Activated CD4-positive, alpha-beta memory T cell treated with anti-CD3 and anti-CD28 coated beads for 36 hours (primary cell): Measurements from ENCODE around the gene NEK11. TPM values are rescaled to one million over a fixed set of nuclear protein-coding genes. Genes with fewer than 3 reads are reported as not detected.

ENCODE experiments used
- CTCF ChIA-PET: fragments of 350-600 bp; sonication (Branson Sonifier 250); formaldehyde crosslinking; loops from one replicate; lab custom pipeline; 2021; ENCODE audit warnings: antibody characterized with exemption, inconsistent platforms; lab: Charles Lee
- POLR2A ChIA-PET: fragments of 350-600 bp; sonication (Branson Sonifier 250); formaldehyde crosslinking; loops from one replicate; lab custom pipeline; 2021; ENCODE audit warnings: antibody characterized with exemption; lab: Charles Lee
- DNase-seq: peaks from one replicate; pipeline ENCODE4 v3.0.0-alpha.2; 2020
- H3K27ac Mint-ChIP-seq: one replicate; pipeline ENCODE4 v1.8.0; 2021; ENCODE audit warnings: mixed read lengths
- H3K27me3 Mint-ChIP-seq: one replicate; pipeline ENCODE4 v1.8.0; 2021; ENCODE audit warnings: mixed read lengths
- H3K36me3 Mint-ChIP-seq: one replicate; pipeline ENCODE4 v1.8.0; 2021; ENCODE audit warnings: mixed read lengths
- H3K4me1 Mint-ChIP-seq: one replicate; pipeline ENCODE4 v1.8.0; 2021; ENCODE audit warnings: low read depth, mixed read lengths
- H3K4me3 Mint-ChIP-seq: one replicate; pipeline ENCODE4 v1.8.0; 2021; ENCODE audit warnings: mild to moderate bottlenecking, mixed read lengths
- H3K9me3 Mint-ChIP-seq: one replicate; pipeline ENCODE4 v1.8.0; 2021; ENCODE audit warnings: mixed read lengths
- intact Hi-C: fragments of 100-400 bp; cut with micrococcal nuclease; formaldehyde crosslinking; loops from one replicate; pipeline ENCODE4 v1.15.1; 2023
- total RNA-seq, 2 experiments: library from RNA; stranded (reverse); gene quantifications; one replicate each; pipeline ENCODE4 v1.2.3, GENCODE V29; 2021

The NEK11 gene
- total RNA-seq, 2 experiments from 2014 or later: 1.2 to 1.3 TPM

DNA sequence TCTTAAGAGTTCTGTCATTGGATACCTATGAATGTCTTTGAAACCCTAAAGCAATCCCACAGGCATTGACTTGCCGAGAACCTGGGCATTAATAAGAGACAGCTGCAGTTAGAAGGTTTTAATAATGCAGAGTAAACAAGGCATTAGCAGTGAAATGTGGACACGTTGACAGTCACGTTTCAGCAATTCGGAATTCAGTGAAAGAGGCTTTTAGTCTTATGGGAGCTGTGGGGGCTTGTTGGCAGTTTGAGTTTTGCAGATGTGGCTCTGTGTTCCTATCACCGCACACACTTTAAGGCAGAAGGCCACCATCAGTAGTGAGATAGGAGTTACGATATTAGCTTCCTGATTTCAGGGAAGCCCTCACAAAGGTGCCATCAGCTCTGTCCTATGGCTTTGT, 209.7 kb downstream of the NEK11 start:
- CTCF ChIA-PET: no interaction called here

DNA sequence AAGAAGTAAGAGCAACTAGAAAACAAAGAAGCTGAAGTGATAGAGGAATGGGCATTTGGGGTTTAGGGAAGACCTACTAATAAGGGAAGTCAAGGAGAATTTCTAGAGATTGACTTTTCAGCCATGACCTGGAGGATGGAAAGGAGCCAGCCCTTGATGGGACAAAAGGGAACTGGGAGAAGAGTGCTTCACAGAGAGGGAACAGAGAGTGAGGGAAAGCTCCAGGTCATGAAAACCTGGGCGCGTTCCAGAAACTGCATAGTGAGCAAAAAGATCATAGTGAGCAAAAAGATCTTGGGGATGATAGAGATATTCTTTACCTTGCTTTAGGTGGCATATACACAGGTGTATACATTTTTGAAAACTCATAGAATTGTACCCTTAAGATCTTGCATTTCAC, 211.8 kb downstream of the NEK11 start:
- no peaks in the 10 kb centered on the region for H3K9me3 Mint-ChIP-seq
- POLR2A ChIA-PET: no interaction called here
- DNase-seq: no peak

More for the DNA sequence above, 209.7 kb downstream of the NEK11 start:
- H3K36me3 Mint-ChIP-seq: no peaks in the 10 kb centered on the region
- POLR2A ChIA-PET: no interaction called here
- H3K27ac Mint-ChIP-seq: no peak overlapping the region
- intact Hi-C loops: no loop called here
- H3K4me1 Mint-ChIP-seq: no peaks in the 10 kb centered on the region
- no peaks in the 10 kb centered on the region for H3K9me3 Mint-ChIP-seq
- no peak for DNase-seq
- no peaks in the 10 kb centered on the region for H3K27me3 Mint-ChIP-seq
- H3K4me3 Mint-ChIP-seq: no peak overlapping the region

DNA sequence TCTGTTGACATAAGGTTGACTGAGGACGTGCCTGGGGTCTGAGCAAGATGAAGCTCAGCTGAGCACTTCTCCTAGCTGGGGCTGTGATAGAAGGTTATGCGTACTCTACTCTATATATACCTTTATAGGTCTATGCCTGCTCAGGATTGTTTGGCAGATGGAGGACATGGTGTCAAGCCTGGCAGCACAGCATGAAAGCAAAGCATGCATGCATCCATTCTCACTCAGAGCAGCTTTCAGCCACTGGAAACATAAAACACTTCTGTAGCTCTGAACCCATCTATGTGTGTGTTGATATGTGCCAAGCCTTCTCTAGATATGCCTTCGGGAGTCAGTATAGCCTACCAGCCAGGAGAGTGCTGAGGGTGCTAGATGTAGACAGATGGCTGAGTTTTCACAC, 212.6 kb downstream of the NEK11 start:
- Mint-ChIP-seq H3K4me3 (no peak overlapping the region), H3K36me3 (no peaks in the 10 kb centered on the region), H3K27ac (no peak overlapping the region), H3K27me3 (no peaks in the 10 kb centered on the region), H3K9me3 (no peaks in the 10 kb centered on the region), H3K4me1 (no peaks in the 10 kb centered on the region)
- no peak for DNase-seq
- intact Hi-C loops: no loop called here
- POLR2A ChIA-PET: no interaction called here
- CTCF ChIA-PET: no interaction called here

More for the DNA sequence above, 211.8 kb downstream of the NEK11 start:
- H3K27ac Mint-ChIP-seq: no peak overlapping the region
- no peak overlapping the region for H3K4me3 Mint-ChIP-seq
- H3K27me3 Mint-ChIP-seq: no peaks in the 10 kb centered on the region
- intact Hi-C loops: no loop called here
- H3K4me1 Mint-ChIP-seq: no peaks in the 10 kb centered on the region
- H3K36me3 Mint-ChIP-seq: no peaks in the 10 kb centered on the region
- CTCF ChIA-PET: no interaction called here

DNA sequence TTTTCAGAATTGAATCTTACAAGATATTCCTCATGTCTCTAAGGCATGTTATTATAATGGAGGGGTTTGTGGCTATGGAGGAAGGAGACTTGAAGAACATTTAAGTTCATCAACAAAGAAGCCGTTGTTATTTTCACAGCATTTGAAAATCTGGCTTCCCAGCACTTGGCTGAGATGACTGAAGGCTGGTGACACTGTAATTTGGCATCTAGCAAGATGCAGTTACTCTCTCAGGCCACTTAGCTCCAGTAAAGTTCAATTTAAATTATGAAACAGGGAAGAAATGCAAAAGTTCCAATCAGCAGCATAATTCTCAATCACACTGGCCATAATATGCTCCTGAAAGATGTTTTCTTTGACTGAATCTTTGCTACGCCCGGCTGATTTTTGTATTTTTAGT, 215.5 kb downstream of the NEK11 start:
- no peaks in the 10 kb centered on the region for H3K9me3 Mint-ChIP-seq
- ChIA-PET CTCF (no interaction called here), POLR2A (no interaction called here)
- no peak overlapping the region for H3K27ac Mint-ChIP-seq
- intact Hi-C loops: no loop called here
- H3K4me1 Mint-ChIP-seq: no peaks in the 10 kb centered on the region
- no peak for DNase-seq
- H3K36me3 Mint-ChIP-seq: no peaks in the 10 kb centered on the region
- H3K27me3 Mint-ChIP-seq: no peaks in the 10 kb centered on the region
- H3K4me3 Mint-ChIP-seq: no peak overlapping the region

DNA sequence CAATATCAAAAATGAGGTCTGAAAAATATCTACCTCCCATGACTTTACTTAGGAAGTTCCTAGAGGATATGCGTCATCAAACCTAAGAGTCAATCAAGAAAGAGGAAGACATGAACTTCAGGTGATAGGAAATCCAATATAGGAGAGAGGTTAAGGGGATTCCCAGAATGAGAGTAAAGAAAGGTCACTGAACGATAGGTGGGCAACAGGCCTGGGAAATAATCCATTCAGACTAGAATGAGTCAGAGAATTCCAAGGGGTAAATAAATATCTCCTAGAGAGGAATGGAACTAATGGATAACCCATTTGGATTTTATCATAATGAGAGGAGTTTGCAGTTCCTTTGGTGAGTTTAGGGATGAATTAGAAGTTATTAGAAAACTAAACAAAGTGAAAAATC, 223.8 kb downstream of the NEK11 start:
- ChIA-PET CTCF (no interaction called here), POLR2A (no interaction called here)
- Mint-ChIP-seq H3K36me3 (peaks cover 3% of the 10 kb centered on the region), H3K4me1 (no peaks in the 10 kb centered on the region), H3K9me3 (peaks cover 9% of the 10 kb centered on the region), H3K27me3 (no peaks in the 10 kb centered on the region), H3K4me3 (no peak overlapping the region), H3K27ac (no peak overlapping the region)
- intact Hi-C loops: no loop called here
- DNase-seq: no peak

DNA sequence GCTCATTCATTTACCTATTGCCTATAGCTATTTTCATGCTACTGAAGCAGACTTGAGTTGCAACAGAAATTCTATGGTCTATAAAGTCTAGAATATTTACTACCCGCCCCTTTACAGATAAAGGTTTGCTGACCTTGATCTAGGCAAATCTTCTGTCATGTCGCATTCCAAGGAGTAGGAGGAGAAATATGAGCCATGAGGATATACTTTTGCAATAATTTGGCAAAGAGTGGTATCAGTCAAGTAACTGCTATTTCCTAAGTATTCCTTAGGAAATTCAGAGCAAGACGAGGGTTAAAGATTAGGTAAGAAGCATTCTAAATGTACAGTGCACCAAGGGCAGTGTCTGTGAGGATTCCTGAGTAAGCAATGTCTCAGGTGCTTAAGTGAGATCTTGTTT, 233.8 kb downstream of the NEK11 start:
- no peak overlapping the region for H3K27ac Mint-ChIP-seq
- DNase-seq: no peak
- H3K27me3 Mint-ChIP-seq: no peaks in the 10 kb centered on the region
- peaks cover 19% of the 10 kb centered on the region for H3K9me3 Mint-ChIP-seq
- ChIA-PET POLR2A (no interaction called here), CTCF (no interaction called here)
- H3K4me1 Mint-ChIP-seq: no peaks in the 10 kb centered on the region
- no peaks in the 10 kb centered on the region for H3K36me3 Mint-ChIP-seq
- intact Hi-C loops: no loop called here
- H3K4me3 Mint-ChIP-seq: no peak overlapping the region

DNA sequence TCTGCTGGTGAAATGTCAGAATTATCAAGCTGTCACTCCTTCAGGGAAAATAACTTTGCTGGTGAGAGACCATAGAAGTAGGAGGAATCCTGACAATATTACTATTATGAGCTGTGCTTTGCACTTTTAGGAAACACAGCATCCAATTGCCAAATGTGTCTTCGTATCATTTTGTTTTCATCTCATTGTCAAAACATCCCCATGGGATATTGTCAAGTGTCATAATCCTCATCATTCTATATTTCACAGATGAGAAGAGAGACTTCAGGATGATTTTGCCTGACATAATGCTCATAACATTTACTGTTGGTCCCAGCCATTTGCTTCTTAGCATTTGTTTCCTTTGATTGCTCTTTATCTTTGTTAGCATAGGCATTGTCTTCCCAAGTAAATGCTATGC, 234.4 kb downstream of the NEK11 start:
- no peak overlapping the region for H3K4me3 Mint-ChIP-seq
- no peaks in the 10 kb centered on the region for H3K4me1 Mint-ChIP-seq
- ChIA-PET CTCF (no interaction called here), POLR2A (no interaction called here)
- peaks cover under 1% of the 10 kb centered on the region for H3K36me3 Mint-ChIP-seq
- no peak for DNase-seq
- no peaks in the 10 kb centered on the region for H3K27me3 Mint-ChIP-seq
- peaks cover 22% of the 10 kb centered on the region for H3K9me3 Mint-ChIP-seq
- no peak overlapping the region for H3K27ac Mint-ChIP-seq
- intact Hi-C loops: no loop called here

DNA sequence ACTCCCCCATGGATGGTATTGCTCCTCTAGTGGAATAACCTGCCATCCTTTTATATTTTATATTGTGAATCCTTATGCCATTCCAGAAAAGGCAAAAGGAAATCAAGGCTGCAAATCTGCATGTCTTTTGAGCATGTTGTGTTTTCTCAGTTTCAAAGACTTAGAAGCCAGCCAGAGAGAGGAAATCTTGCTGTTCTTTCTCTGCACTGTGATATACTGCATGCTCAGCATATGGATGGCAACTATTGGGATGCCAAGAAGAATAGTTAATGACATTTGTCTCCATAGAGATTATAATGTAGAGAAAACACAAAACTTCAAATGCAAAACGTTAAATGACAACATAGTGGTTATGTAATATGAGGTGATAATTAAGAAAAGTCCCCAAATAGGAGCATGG, 248.9 kb downstream of the NEK11 start:
- H3K4me1 Mint-ChIP-seq: no peaks in the 10 kb centered on the region
- H3K4me3 Mint-ChIP-seq: no peak overlapping the region
- no peaks in the 10 kb centered on the region for H3K36me3 Mint-ChIP-seq
- DNase-seq: no peak
- POLR2A ChIA-PET: no interaction called here
- no peaks in the 10 kb centered on the region for H3K27me3 Mint-ChIP-seq
- CTCF ChIA-PET: no interaction called here
- no peak overlapping the region for H3K27ac Mint-ChIP-seq
- no peaks in the 10 kb centered on the region for H3K9me3 Mint-ChIP-seq
- intact Hi-C loops: no loop called here

DNA sequence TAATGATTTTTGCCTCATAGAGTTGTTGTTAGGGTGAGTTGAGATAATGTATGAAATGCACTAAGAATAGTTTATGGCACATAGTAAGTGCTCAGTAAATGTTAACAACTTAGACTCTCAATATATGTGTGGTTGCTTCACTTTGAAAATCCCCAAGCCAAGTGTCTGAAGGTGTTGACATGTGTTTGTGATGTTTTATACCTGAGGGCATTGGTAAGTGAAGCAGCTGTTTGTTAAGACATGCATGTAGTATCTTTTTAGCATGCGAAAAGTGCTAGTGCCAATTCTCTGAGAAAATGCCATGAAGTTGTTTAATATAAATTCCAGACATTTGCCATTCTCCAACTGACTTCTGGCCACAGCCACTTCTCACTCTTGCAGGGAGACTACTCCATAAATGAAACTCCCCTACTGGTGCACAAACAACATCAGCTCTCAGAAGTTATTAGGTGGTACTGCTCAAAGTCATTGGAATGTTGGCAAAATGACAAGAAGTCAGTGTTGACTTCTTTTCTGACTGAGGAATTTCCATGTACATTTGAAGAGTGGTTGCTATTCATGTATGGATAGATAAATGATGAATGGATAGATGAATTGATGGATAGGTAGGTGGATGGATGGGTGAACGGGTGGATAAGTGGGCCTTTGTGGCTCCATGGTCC, 251.3 kb downstream of the NEK11 start:
- no peaks in the 10 kb centered on the region for H3K27me3 Mint-ChIP-seq
- no peak overlapping the region for H3K4me3 Mint-ChIP-seq
- H3K9me3 Mint-ChIP-seq: no peaks in the 10 kb centered on the region
- CTCF ChIA-PET: no interaction called here
- no peak for DNase-seq
- H3K4me1 Mint-ChIP-seq: no peaks in the 10 kb centered on the region
- POLR2A ChIA-PET: no interaction called here
- H3K27ac Mint-ChIP-seq: no peak overlapping the region
- intact Hi-C loops: no loop called here
- H3K36me3 Mint-ChIP-seq: no peaks in the 10 kb centered on the region

DNA sequence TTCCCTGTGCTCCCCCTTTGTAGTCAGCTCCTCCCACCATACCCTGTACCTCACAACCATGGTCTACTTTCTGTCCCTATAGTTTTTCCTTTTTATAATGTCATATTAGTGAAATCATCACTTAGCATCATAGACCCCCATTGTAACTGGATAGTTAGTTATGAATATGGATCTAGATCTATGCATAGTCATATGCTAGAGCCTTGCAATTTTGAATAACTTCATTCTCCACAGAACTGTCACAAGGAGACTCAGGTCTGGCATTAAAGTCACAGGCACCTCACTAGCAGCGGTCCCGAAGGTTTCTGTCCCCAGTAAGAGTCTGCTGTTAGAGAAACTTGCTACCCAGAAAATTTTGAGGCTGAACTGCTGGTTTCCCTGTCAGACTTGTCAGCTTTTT, 252.9 kb downstream of the NEK11 start:
- no peaks in the 10 kb centered on the region for H3K9me3 Mint-ChIP-seq
- H3K36me3 Mint-ChIP-seq: no peaks in the 10 kb centered on the region
- H3K27me3 Mint-ChIP-seq: no peaks in the 10 kb centered on the region
- DNase-seq: no peak
- ChIA-PET POLR2A (no interaction called here), CTCF (no interaction called here)
- H3K27ac Mint-ChIP-seq: no peak overlapping the region
- intact Hi-C loops: no loop called here
- no peak overlapping the region for H3K4me3 Mint-ChIP-seq
- H3K4me1 Mint-ChIP-seq: no peaks in the 10 kb centered on the region

DNA sequence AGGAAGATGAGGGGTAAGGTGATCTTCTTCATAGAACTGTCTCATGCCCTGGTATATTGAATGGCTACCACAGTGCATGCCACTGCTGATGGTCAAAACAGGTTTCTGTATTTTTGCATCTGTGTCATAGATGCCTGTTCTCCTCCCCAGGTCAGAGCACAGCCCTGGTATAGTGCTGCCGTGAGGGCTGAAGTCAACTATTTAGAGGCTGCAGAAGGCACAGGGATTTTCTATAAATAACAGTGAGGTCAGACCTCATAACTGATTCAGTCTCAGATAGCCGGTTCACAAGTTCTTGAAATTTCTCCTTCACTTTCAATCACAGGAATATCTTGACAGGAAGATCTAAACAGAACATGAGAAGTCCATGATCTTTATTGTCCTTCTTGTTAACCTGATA, 255.7 kb downstream of the NEK11 start:
- Mint-ChIP-seq H3K9me3 (no peaks in the 10 kb centered on the region), H3K36me3 (no peaks in the 10 kb centered on the region), H3K4me1 (no peaks in the 10 kb centered on the region), H3K4me3 (no peak overlapping the region), H3K27ac (no peak overlapping the region), H3K27me3 (no peaks in the 10 kb centered on the region)
- CTCF ChIA-PET: no interaction called here
- intact Hi-C loops: no loop called here
- POLR2A ChIA-PET: no interaction called here
- DNase-seq: no peak

DNA sequence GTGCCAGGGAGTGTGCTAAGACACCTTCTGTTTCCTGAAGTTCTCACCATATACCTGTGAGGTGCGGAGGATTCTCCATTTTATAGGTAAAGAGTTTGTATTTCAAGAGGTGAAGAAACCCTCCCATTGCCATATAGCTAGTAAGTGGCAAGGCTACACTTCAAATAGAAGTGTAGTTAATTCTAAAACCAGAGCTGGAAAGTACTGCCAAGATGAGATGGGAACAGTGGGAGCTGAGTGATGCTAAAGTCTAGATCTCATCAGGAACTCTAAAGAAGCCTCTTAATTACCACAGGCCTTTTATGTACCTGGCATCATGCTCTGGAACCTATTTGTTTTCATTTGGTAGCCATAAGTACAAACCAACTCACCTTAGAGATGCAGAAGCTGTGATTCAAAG, 256.3 kb downstream of the NEK11 start:
- POLR2A ChIA-PET: no interaction called here
- no peaks in the 10 kb centered on the region for H3K27me3 Mint-ChIP-seq
- H3K9me3 Mint-ChIP-seq: no peaks in the 10 kb centered on the region
- no peak for DNase-seq
- intact Hi-C loops: no loop called here
- CTCF ChIA-PET: no interaction called here
- no peaks in the 10 kb centered on the region for H3K36me3 Mint-ChIP-seq
- no peak overlapping the region for H3K27ac Mint-ChIP-seq
- H3K4me3 Mint-ChIP-seq: no peak overlapping the region
- H3K4me1 Mint-ChIP-seq: no peaks in the 10 kb centered on the region

DNA sequence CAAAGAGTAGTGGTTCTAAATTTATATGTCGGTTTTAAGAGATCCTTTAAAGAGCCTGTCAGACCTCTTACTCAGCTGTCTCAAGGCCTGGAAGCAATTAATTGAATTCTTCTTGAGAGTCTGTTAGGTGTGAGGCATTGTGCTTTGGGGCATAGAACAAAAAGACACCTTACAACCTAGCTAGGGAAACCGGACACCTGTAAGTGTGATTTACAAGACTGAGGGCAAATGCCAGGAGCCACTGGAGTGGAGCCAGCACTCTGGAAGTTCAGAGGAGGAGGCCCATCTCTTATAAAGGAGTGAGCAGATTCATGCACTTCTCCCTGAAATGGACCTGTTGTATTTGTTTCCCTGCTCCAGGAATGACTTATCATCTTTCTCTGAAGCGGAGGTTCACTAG, 257.2 kb downstream of the NEK11 start:
- POLR2A ChIA-PET: no interaction called here
- H3K27ac Mint-ChIP-seq: no peak overlapping the region
- H3K9me3 Mint-ChIP-seq: no peaks in the 10 kb centered on the region
- CTCF ChIA-PET: interaction anchor here (0.6 kb wide), 1 partner anchor 257 kb away, joined by 3 read pairs; no protein-coding TSS in a partner anchor
- no peak overlapping the region for H3K4me3 Mint-ChIP-seq
- intact Hi-C loops: no loop called here
- H3K27me3 Mint-ChIP-seq: no peaks in the 10 kb centered on the region
- H3K4me1 Mint-ChIP-seq: no peaks in the 10 kb centered on the region
- DNase-seq: no peak
- no peaks in the 10 kb centered on the region for H3K36me3 Mint-ChIP-seq
